HepG2 (cell line): ENCODE results near the gene FTCD. TPM values are rescaled to one million over a fixed set of nuclear protein-coding genes. Genes with fewer than 3 reads are reported as not detected.

Experiments used
- ATAC-seq: fragments of 200-7000 bp; cut with Tn5 transposase; 3 replicates; pipeline ENCODE4 v1.9.1; 2020; ENCODE audit warnings: mild to moderate bottlenecking, moderate library complexity
- BruUV-seq: library from RNA; stranded (reverse); fragments of 400-500 nt; replicated peaks from 2 replicates; lab custom pipeline; 2021; lab: Mats Ljungman, UMichigan
- CTCF ChIA-PET: fragments of 300-600 bp; formaldehyde crosslinking; extraction: SDS; loops from one replicate; lab custom pipeline; 2021; ENCODE audit warnings: low total read pairs, inconsistent platforms, low intra/inter-chr PET ratio; lab: Yijun Ruan, JAX
- POLR2A ChIA-PET: fragments of 350-600 bp; sonication (Branson Sonifier 250); formaldehyde crosslinking; loops from one replicate; lab custom pipeline; 2020; ENCODE audit warnings: antibody characterized with exemption, inconsistent platforms; lab: Yijun Ruan, JAX
- DNase-seq: peaks from one replicate; pipeline ENCODE4 v3.0.0-alpha.2; 2015; ENCODE audit warnings: low spot score
- FAIRE-seq: peaks from 3 replicates; lab custom pipeline; 2011; peaks lifted over from hg19 to GRCh38; lab: Jason Lieb, UNC
- H2AFZ ChIP-seq: one replicate; pipeline ENCODE4 v1.6.1; 2011; ENCODE audit warnings: low read length, inconsistent platforms
- H3K27ac ChIP-seq: fragments of 300-600 bp; 3 replicates; pipeline ENCODE4 v1.8.0; 2011; ENCODE audit warnings: mixed run types, mild to moderate bottlenecking, mixed read lengths, low read length, inconsistent platforms; ENCODE audit not compliant: insufficient read depth; ENCODE audit errors: extremely low read length
- H3K27me3 ChIP-seq, 2 experiments: fragments of 200-600 bp in 1 of 2; 2 replicates in 1 of 2; 3 replicates in 1 of 2; pipeline versions ENCODE4 v1.6.0 to v1.8.0; 2011; ENCODE audit warnings: low read length in 2 of 2, mild to moderate bottlenecking in 2 of 2, moderate library complexity in 2 of 2, inconsistent platforms in 1 of 2; ENCODE audit not compliant: insufficient read depth in 2 of 2, control insufficient read depth in 1 of 2
- H3K36me3 ChIP-seq, 2 experiments: fragments of 200-600 bp in 1 of 2; replicated peaks in 1 of 2; 2 replicates in 1 of 2; 3 replicates in 1 of 2; pipeline versions ENCODE4 v1.5.1 to v1.8.0; 2011; ENCODE audit warnings: low read length in 2 of 2, inconsistent platforms in 1 of 2; ENCODE audit not compliant: insufficient read depth in 2 of 2, control insufficient read depth in 1 of 2
- H3K4me1 ChIP-seq: 2 replicates; pipeline ENCODE4 v1.5.1; 2012; ENCODE audit warnings: low read length, inconsistent platforms; ENCODE audit not compliant: insufficient read depth
- H3K4me2 ChIP-seq: 2 replicates; pipeline ENCODE4 v1.6.0; 2011; ENCODE audit warnings: low read depth, low read length, inconsistent platforms
- H3K4me3 ChIP-seq, 3 experiments: fragments of 200-600 bp in 1 of 3; sonication (generic), shearing (Covaris generic) in 1 of 3; replicated peaks in 1 of 3; 2 replicates each; pipeline ENCODE4 v1.5.1; 2011 to 2016; ENCODE audit warnings: low read length in 3 of 3, inconsistent platforms in 2 of 3, low read depth in 2 of 3, mild to moderate bottlenecking in 2 of 3, control low read depth in 1 of 3, mixed read lengths in 1 of 3; ENCODE audit not compliant: insufficient read depth in 1 of 3
- H3K79me2 ChIP-seq: one replicate; pipeline ENCODE4 v1.6.1; 2011; ENCODE audit warnings: low read length, inconsistent platforms; ENCODE audit not compliant: insufficient read depth
- H3K9ac ChIP-seq: 2 replicates; pipeline ENCODE4 v1.6.0; 2011; ENCODE audit warnings: mild to moderate bottlenecking, low read depth, low read length, inconsistent platforms; ENCODE audit not compliant: insufficient read depth
- H3K9me3 ChIP-seq: 2 replicates; pipeline ENCODE4 v1.5.1; 2012; ENCODE audit warnings: mild to moderate bottlenecking, low read length
- H4K20me1 ChIP-seq: 2 replicates; pipeline ENCODE4 v1.6.0; 2011; ENCODE audit warnings: inconsistent platforms, mild to moderate bottlenecking, low read length, moderate library complexity; ENCODE audit not compliant: insufficient read depth
- AFF4 ChIP-seq: sonication (generic); formaldehyde crosslinking; IDR thresholded peaks from 2 replicates; pipeline ENCODE4 v1.4.0; 2020; ENCODE audit warnings: missing genetic modification reagents
- AGO2 ChIP-seq: fragments of 200-400 bp; formaldehyde crosslinking; optimal IDR thresholded peaks from 2 replicates; pipeline ENCODE3; 2017; ENCODE audit warnings: mild to moderate bottlenecking, low read depth, low read length, moderate library complexity
- AKAP8 ChIP-seq: sonication (generic); formaldehyde crosslinking; IDR thresholded peaks from 2 replicates; pipeline ENCODE4 v1.5.1; 2020; ENCODE audit warnings: mild to moderate bottlenecking, missing genetic modification reagents
- AKNA ChIP-seq: sonication (generic); formaldehyde crosslinking; IDR thresholded peaks from 2 replicates; pipeline ENCODE4 v1.4.0; 2020; ENCODE audit warnings: missing genetic modification reagents, borderline replicate concordance
- CREM ChIP-seq, 2 experiments: sonication (generic) in 1 of 2; formaldehyde crosslinking in 1 of 2; IDR thresholded peaks; 2 replicates each; pipeline versions ENCODE4 v1.4.0 to v1.6.1; 2016 to 2020; ENCODE audit warnings: antibody characterized with exemption in 1 of 2, mild to moderate bottlenecking in 1 of 2, missing genetic modification reagents in 1 of 2
- ELK4 ChIP-seq: sonication (generic); formaldehyde crosslinking; IDR thresholded peaks from 2 replicates; pipeline ENCODE4 v1.9.0; 2021; ENCODE audit warnings: missing genetic modification reagents, borderline replicate concordance
- HNF4G ChIP-seq, 2 experiments: sonication (generic) in 1 of 2; formaldehyde crosslinking in 1 of 2; IDR thresholded peaks; 2 replicates each; pipeline versions ENCODE4 v1.4.0 to v1.6.1; 2011 to 2020; ENCODE audit warnings: borderline replicate concordance in 2 of 2, low read depth in 2 of 2, mild to moderate bottlenecking in 2 of 2, low read length in 1 of 2, missing genetic modification reagents in 1 of 2, moderate library complexity in 1 of 2
- MXD1 ChIP-seq: sonication (generic); formaldehyde crosslinking; IDR thresholded peaks from 2 replicates; pipeline ENCODE4 v1.4.0; 2020; ENCODE audit warnings: mild to moderate bottlenecking, missing genetic modification reagents
- NAIF1 ChIP-seq: sonication (generic); formaldehyde crosslinking; IDR thresholded peaks from 2 replicates; pipeline ENCODE4 v1.5.0; 2020; ENCODE audit warnings: mild to moderate bottlenecking, missing genetic modification reagents, borderline replicate concordance
- ZNF160 ChIP-seq: sonication (generic); formaldehyde crosslinking; IDR thresholded peaks from 2 replicates; pipeline ENCODE4 v1.8.0; 2022; ENCODE audit warnings: mild to moderate bottlenecking, inconsistent platforms, missing genetic modification reagents
- ZNF773 ChIP-seq: sonication (generic); formaldehyde crosslinking; IDR thresholded peaks from 2 replicates; pipeline ENCODE4 v1.4.0; 2020; ENCODE audit warnings: missing genetic modification reagents, borderline replicate concordance
- whole genome bisulfite sequencing: methylation state at CpG from one replicate; pipeline ENCODE4 v1.1.6; 2017; ENCODE audit warnings: low lambda C conversion rate; 5-methylcytosine and 5-hydroxymethylcytosine counted together
- in situ Hi-C: cut with HindIII; loops from 2 replicates; pipeline ENCODE4 v1.10.0; 2017; ENCODE audit warnings: low pct_unique_long_range_greater_than_20kb; ENCODE audit not compliant: extremely low pct_ligation_motif_present
- intact Hi-C: fragments of 100-400 bp; cut with micrococcal nuclease; formaldehyde crosslinking; loops from one replicate; pipeline ENCODE4 v1.10.0; 2022; ENCODE audit not compliant: unreplicated experiment
- polyA plus RNA-seq, 8 experiments: library from polyadenylated mRNA; depleted of rRNA in 3 of 8; stranded (reverse) in 7 of 8; unstranded in 1 of 8; fragments of >200 nt; fragmentation: Illumina TruSeq in 4 of 8; extraction: Trizol in 4 of 8; gene quantifications; 2 replicates each; pipeline versions ENCODE4 v1.2.1 to v1.2.3, GENCODE V29; 2011 to 2016; ENCODE audit warnings: low read depth in 4 of 8, missing spikeins in 1 of 8, mixed read lengths in 1 of 8; ENCODE audit not compliant: insufficient read depth in 1 of 8
- total RNA-seq, 5 experiments: library from RNA; depleted of rRNA; stranded (reverse); fragments of >200 nt; fragmentation: Illumina TruSeq; extraction: Trizol; gene quantifications; 2 replicates each; pipeline ENCODE4 v1.2.3, GENCODE V29; 2016; ENCODE audit warnings: low read depth in 1 of 5

The FTCD gene
- total and polyA plus RNA-seq, 2 of the 13 experiments (the other 11 are each of a cell fraction or from before 2014, with no cell fraction given) = 75.7 to 105 TPM

GRCh38 chr21:46131838-46132651 is 23.3 kb downstream of the FTCD start:
- Histone ChIP-seq H3K79me2 (no peaks in the 10 kb centered on the region), H3K4me3 (no peak overlapping the region), H3K27ac (no peak overlapping the region), H4K20me1 (peaks cover 4% of the 10 kb centered on the region; the same call in 1 of the 2 replicates), H3K4me2 (no peak overlapping the region), H3K9me3 (no peaks in the 10 kb centered on the region), H3K36me3 (no peaks in the 10 kb centered on the region; a peak in 1 of 5 replicates), H2AFZ (no peak overlapping the region), H3K27me3 (no peaks in the 10 kb centered on the region), H3K4me1 (no peaks in the 10 kb centered on the region), H3K9ac (no peak overlapping the region)
- in situ Hi-C loops = no loop called here
- CTCF ChIA-PET = no interaction called here
- 94% methylated on average over 43 of the region's 85 CpGs for WGBS
- BruUV-seq = no TSS peak
- no peak for DNase-seq
- no peak for ATAC-seq
- no peak for FAIRE-seq
- intact Hi-C loops = no loop called here
- POLR2A ChIA-PET = no interaction called here
- peak; percentile 70 for TF ChIP-seq AGO2
- TF ChIP-seq HNF4G (IDR thresholded peaks at IDR 0.05; ENCODE audit: borderline replicate concordance, low read depth, low read length) = no peak
- no peak for TF ChIP-seq HNF4G (CRISPR knock-in tag; IDR thresholded peaks at IDR 0.05; ENCODE audit: borderline replicate concordance, low read depth)
- no peak for TF ChIP-seq ELK4 (CRISPR knock-in tag)
- TF ChIP-seq CREM (IDR thresholded peaks at IDR 0.05) = no peak
- TF ChIP-seq CREM (CRISPR knock-in tag; IDR thresholded peaks at IDR 0.05) = no peak
- TF ChIP-seq AKAP8 (CRISPR knock-in tag) = 0 out of 2 replicates have a peak, but pooled peaks have one; percentile 64
- TF ChIP-seq NAIF1 = no peak
- no peak for TF ChIP-seq ZNF773
- TF ChIP-seq ZNF160 (CRISPR knock-in tag) = no peak
- no peak for TF ChIP-seq AKNA (CRISPR knock-in tag)
- TF ChIP-seq AFF4 (CRISPR knock-in tag) = no peak
- TF ChIP-seq MXD1 (CRISPR knock-in tag) = no peak
